WTC11 (cell line): ENCODE data around the gene TMEM179.

Experiments
- GABPB1 ChIP-seq: sonication (generic); formaldehyde crosslinking; IDR thresholded peaks from 2 replicates; pipeline ENCODE4 v1.8.1; 2023; ENCODE audit warnings: mild to moderate bottlenecking, missing genetic modification reagents
- NR1H2 ChIP-seq: sonication (generic); formaldehyde crosslinking; IDR thresholded peaks from 2 replicates; pipeline ENCODE4 v1.9.0; 2021; ENCODE audit warnings: mild to moderate bottlenecking, moderate library complexity, missing genetic modification reagents
- TF ChIP-seq, protein P1 (sequence below): fragments of 200-600 bp; IDR thresholded peaks from 2 replicates; pipeline ENCODE4 v1.8.0; 2022; ENCODE audit warnings: antibody characterized with exemption
- TF ChIP-seq, protein P2 (sequence below): sonication (generic); formaldehyde crosslinking; IDR thresholded peaks from 2 replicates; pipeline ENCODE4 v1.8.1; 2023; ENCODE audit warnings: mild to moderate bottlenecking, missing genetic modification reagents, moderate library complexity
- TF ChIP-seq, protein P3 (sequence below): sonication (generic); formaldehyde crosslinking; IDR thresholded peaks from 2 replicates; pipeline ENCODE4 v1.8.1; 2023; ENCODE audit warnings: mild to moderate bottlenecking, moderate library complexity, missing genetic modification reagents

DNA sequence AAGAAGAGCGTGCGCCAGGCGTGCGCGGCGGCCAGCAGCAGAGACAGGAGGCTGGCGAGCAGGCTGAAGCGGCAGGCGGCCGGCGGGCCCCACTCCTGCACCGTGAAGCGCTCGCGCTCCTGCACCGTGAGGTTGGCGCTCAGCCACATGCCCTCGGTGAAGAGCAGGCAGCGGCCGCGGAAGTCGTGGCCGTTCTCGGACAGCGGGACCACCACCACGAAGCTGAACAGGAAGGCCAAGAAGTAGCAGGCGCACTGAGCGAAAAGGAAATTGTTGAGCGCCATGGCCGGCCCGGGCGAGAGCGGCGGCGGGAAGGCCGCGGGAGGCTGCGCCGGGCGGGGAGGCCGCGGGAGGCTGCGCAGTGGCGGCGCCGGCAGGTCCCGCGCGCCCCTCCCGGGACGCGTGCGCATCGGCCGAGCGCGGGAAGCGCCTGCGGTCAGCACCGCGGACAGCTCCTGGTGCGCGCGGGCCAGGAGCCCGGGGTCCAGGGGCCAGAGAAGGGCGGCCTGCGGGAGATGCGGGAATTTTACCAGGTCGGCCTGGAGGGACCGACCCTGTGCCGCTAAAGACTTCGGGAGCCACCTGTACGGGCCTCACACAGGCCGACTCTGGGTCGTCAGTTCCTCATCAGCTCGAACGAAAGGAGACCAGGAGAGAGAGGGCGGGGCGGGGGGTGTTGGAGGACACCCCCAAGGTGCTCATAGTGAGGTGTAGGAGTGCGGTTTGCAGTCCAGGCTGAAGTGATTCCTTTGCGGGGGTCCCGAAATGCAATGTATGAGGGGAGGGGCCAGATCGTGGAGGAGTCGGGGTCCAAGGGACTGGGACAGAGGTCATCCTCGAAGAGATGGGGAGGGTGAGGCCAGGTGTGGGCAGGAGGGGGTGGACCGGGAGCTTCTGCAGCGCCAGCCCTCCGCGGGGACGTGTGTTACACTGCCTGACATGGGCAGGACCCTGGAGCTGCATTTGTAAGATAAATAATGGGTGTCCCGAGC, at the start of gene TMEM179:
- TF ChIP-seq, protein P1, sequence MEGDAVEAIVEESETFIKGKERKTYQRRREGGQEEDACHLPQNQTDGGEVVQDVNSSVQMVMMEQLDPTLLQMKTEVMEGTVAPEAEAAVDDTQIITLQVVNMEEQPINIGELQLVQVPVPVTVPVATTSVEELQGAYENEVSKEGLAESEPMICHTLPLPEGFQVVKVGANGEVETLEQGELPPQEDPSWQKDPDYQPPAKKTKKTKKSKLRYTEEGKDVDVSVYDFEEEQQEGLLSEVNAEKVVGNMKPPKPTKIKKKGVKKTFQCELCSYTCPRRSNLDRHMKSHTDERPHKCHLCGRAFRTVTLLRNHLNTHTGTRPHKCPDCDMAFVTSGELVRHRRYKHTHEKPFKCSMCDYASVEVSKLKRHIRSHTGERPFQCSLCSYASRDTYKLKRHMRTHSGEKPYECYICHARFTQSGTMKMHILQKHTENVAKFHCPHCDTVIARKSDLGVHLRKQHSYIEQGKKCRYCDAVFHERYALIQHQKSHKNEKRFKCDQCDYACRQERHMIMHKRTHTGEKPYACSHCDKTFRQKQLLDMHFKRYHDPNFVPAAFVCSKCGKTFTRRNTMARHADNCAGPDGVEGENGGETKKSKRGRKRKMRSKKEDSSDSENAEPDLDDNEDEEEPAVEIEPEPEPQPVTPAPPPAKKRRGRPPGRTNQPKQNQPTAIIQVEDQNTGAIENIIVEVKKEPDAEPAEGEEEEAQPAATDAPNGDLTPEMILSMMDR, result no peak
- TF ChIP-seq NR1H2 (CRISPR knock-in tag) (0 out of 2 replicates have a peak, but pooled peaks have one; percentile 33), GABPB1 (CRISPR knock-in tag) (no peak)
- TF ChIP-seq, protein P2, sequence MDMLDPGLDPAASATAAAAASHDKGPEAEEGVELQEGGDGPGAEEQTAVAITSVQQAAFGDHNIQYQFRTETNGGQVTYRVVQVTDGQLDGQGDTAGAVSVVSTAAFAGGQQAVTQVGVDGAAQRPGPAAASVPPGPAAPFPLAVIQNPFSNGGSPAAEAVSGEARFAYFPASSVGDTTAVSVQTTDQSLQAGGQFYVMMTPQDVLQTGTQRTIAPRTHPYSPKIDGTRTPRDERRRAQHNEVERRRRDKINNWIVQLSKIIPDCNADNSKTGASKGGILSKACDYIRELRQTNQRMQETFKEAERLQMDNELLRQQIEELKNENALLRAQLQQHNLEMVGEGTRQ (CRISPR knock-in tag), result peak; percentile 60; the same call in 1 of the 2 replicates
- TF ChIP-seq, protein P3, sequence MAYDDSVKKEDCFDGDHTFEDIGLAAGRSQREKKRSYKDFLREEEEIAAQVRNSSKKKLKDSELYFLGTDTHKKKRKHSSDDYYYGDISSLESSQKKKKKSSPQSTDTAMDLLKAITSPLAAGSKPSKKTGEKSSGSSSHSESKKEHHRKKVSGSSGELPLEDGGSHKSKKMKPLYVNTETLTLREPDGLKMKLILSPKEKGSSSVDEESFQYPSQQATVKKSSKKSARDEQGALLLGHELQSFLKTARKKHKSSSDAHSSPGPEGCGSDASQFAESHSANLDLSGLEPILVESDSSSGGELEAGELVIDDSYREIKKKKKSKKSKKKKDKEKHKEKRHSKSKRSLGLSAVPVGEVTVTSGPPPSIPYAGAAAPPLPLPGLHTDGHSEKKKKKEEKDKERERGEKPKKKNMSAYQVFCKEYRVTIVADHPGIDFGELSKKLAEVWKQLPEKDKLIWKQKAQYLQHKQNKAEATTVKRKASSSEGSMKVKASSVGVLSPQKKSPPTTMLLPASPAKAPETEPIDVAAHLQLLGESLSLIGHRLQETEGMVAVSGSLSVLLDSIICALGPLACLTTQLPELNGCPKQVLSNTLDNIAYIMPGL (CRISPR knock-in tag), result no peak
